Central memory CD4-positive, alpha-beta T cell (primary cell): ENCODE results near the gene PEG3.

ENCODE experiments used
- DNase-seq: peaks from one replicate; pipeline ENCODE4 v3.0.0; 2022

The PEG3 gene

DNA sequence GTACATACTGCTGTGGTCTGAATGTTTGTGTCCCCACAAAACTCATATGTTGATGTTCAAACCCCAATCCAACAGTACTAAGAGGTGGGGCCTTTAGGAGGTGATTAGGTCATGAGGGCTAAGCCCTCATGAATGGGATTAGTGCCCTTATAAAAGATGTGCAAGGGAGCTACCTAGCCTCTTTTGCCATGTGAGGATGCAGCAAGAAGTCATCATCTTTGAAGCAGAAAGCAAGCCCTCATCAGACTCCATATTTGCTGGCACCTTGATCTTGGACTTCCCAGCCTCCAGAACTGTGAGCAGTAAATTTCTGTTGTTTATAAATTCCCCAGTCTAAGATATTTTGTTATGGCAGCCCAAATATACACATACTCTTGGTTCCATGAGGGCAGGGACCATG is 33.9 kb downstream of the PEG3 start:
- DNase-seq = no peak
